RWPE2 (cell line): ENCODE data around the gene URB2.
"Not testable (repeated sequence)": the region's sequence is repeated elsewhere in the genome, so short reads cannot be mapped to it uniquely, and the experiment has no call there.

ENCODE experiments used
- ATAC-seq: fragments of 200-7000 bp; cut with Tn5 transposase; 3 replicates; pipeline ENCODE4 v1.9.1; 2021; ENCODE audit warnings: low read depth
- DNase-seq: peaks from one replicate; pipeline ENCODE4 v3.0.0-alpha.2; 2020; ENCODE audit warnings: low spot score
- H3K27ac ChIP-seq: fragments of 450-650 bp; 2 replicates; pipeline ENCODE4 v1.5.1; 2017; ENCODE audit warnings: mild to moderate bottlenecking; ENCODE audit not compliant: poor library complexity, severe bottlenecking
- H3K27me3 ChIP-seq: fragments of 250-450 bp; sonication (Bioruptor Pico); 2 replicates; pipeline ENCODE4 v1.5.1; 2021; ENCODE audit warnings: mild to moderate bottlenecking, moderate library complexity; ENCODE audit not compliant: insufficient read depth, poor library complexity, severe bottlenecking
- H3K36me3 ChIP-seq: fragments of 250-450 bp; sonication (Bioruptor Pico); 2 replicates; pipeline ENCODE4 v1.5.1; 2020; ENCODE audit warnings: low read depth, mild to moderate bottlenecking, moderate library complexity
- H3K4me1 ChIP-seq: fragments of 250-450 bp; sonication (Bioruptor Pico); 2 replicates; pipeline ENCODE4 v1.5.1; 2021; ENCODE audit warnings: mild to moderate bottlenecking, moderate library complexity; ENCODE audit not compliant: insufficient read depth, poor library complexity, severe bottlenecking
- H3K4me3 ChIP-seq: fragments of 250-450 bp; sonication (Bioruptor Pico); 2 replicates; pipeline ENCODE4 v1.5.1; 2021; ENCODE audit warnings: mild to moderate bottlenecking, moderate library complexity; ENCODE audit not compliant: severe bottlenecking
- H3K9me3 ChIP-seq: fragments of 250-450 bp; sonication (Bioruptor Pico); 2 replicates; pipeline ENCODE4 v1.5.1; 2021; ENCODE audit warnings: mild to moderate bottlenecking, moderate library complexity; ENCODE audit not compliant: severe bottlenecking
- CTCF ChIP-seq: fragments of 450-650 bp; IDR thresholded peaks from one replicate; pipeline ENCODE4 v1.5.1; 2017; ENCODE audit warnings: mild to moderate bottlenecking, moderate library complexity; ENCODE audit not compliant: poor library complexity, severe bottlenecking

Gene URB2

GRCh38 chr1:229594227-229595008 lies 31.6 kb upstream of the URB2 start:
- no peaks in the 10 kb centered on the region for H3K4me1 ChIP-seq
- H3K27me3 ChIP-seq, result no peaks in the 10 kb centered on the region
- TF ChIP-seq CTCF, result no peak
- no peak overlapping the region for H3K4me3 ChIP-seq
- DNase-seq, result no peak
- no peaks in the 10 kb centered on the region for H3K36me3 ChIP-seq
- no peaks in the 10 kb centered on the region for H3K9me3 ChIP-seq
- H3K27ac ChIP-seq, result no peak overlapping the region
- ATAC-seq, result no peak

GRCh38 chr1:229595876-229596275 lies 30.2 kb upstream of the URB2 start:
- not testable (repeated sequence) for H3K36me3 ChIP-seq

GRCh38 chr1:229596925-229597699 lies 28.9 kb upstream of the URB2 start:
- Histone ChIP-seq H3K4me1 (no peaks in the 10 kb centered on the region), H3K36me3 (no peaks in the 10 kb centered on the region), H3K4me3 (no peak overlapping the region), H3K9me3 (no peaks in the 10 kb centered on the region), H3K27me3 (no peaks in the 10 kb centered on the region), H3K27ac (no peak overlapping the region)
- no peak for TF ChIP-seq CTCF
- ATAC-seq (no peak), DNase-seq (no peak)

More at GRCh38 chr1:229595876-229596275, 30.2 kb upstream of the URB2 start:
- not testable (repeated sequence) for H3K4me3 ChIP-seq, H3K27me3 ChIP-seq, H3K9me3 ChIP-seq, H3K4me1 ChIP-seq, DNase-seq, H3K27ac ChIP-seq, ATAC-seq

- no peak for DNase-seq
- H3K27me3 ChIP-seq, result no peaks in the 10 kb centered on the region
- H3K4me3 ChIP-seq, result no peak overlapping the region
- H3K9me3 ChIP-seq, result no peaks in the 10 kb centered on the region
- no peak for ATAC-seq
- no peak for TF ChIP-seq CTCF
- H3K36me3 ChIP-seq, result no peaks in the 10 kb centered on the region
- no peaks in the 10 kb centered on the region for H3K4me1 ChIP-seq
- no peak overlapping the region for H3K27ac ChIP-seq
These were observed 28.2 kb upstream of the URB2 start for GRCh38 chr1:229597877-229598276.

GRCh38 chr1:229599218-229599954 lies 26.7 kb upstream of the URB2 start:
- DNase-seq, result no peak
- H3K4me3 ChIP-seq, result no peak overlapping the region
- no peaks in the 10 kb centered on the region for H3K36me3 ChIP-seq
- no peaks in the 10 kb centered on the region for H3K4me1 ChIP-seq
- no peaks in the 10 kb centered on the region for H3K9me3 ChIP-seq
- no peak for ATAC-seq
- H3K27me3 ChIP-seq, result no peaks in the 10 kb centered on the region
- no peak overlapping the region for H3K27ac ChIP-seq
- no peak for TF ChIP-seq CTCF
